ENCODE measurements around the gene TSPYL4.

GRCh38 chr6:116200619-116201249, 53.1 kb downstream of the TSPYL4 start:
- TF ChIP-seq CTCF (IDR thresholded peaks at IDR 0.05; ENCODE audit: insufficient read depth, low read length), result no peak
- TF ChIP-seq POLR2AphosphoS5 (IDR thresholded peaks at IDR 0.05; ENCODE audit: low read depth), result no peak

Measured in HL-60 (cell line).